GM21717 (cell line): Measurements from ENCODE around the gene FBXL13.
"Not testable (repeated sequence)": the region's sequence is repeated elsewhere in the genome, so short reads cannot be mapped to it uniquely, and the experiment has no call there.

Source experiments
- ATAC-seq: cut with Tn5 transposase; IDR thresholded peaks from one replicate; pipeline ENCODE4 v1.9.1; 2021; ENCODE audit warnings: mild to moderate bottlenecking, moderate library complexity; ENCODE audit not compliant: unreplicated experiment

FBXL13 gene

DNA sequence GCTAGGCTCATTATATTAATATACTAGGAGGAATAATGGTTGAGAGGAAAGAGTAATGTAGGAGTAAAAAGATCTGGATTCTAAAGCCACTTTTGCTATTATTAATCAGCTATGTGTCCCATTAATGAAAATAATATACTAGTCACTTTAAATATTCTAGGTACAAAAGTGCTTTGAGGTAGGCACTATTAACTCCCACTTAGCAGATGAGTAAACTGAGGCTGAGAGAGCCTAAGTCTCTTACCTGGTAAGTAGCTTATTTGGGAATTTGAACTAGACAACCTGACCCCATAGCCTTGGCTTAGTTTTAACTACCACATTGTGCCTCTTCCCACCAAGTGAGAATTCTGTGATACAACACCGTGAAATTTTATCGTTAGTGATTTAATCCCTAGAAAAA lies 6.3 kb upstream of the FBXL13 start:
- no peak for ATAC-seq

DNA sequence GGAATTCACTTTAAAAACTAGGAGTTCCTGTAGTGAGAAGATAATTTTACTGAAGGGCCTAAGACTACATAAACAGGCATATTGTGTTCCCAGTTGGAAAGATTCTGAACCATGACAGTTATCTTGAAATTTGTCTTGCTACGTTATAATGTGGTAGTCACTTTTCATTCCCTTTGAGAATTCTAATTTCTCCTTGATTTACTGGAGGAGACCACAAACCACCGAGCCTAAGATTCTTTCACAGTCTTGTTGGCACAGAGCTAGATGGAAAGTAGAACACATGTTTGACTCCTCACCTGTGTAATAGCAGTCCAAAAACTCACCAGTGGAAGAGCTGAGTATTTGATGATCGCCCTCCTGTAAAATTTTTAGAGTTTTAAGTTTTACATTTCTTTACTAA lies 5.2 kb upstream of the FBXL13 start:
- ATAC-seq: no peak

DNA sequence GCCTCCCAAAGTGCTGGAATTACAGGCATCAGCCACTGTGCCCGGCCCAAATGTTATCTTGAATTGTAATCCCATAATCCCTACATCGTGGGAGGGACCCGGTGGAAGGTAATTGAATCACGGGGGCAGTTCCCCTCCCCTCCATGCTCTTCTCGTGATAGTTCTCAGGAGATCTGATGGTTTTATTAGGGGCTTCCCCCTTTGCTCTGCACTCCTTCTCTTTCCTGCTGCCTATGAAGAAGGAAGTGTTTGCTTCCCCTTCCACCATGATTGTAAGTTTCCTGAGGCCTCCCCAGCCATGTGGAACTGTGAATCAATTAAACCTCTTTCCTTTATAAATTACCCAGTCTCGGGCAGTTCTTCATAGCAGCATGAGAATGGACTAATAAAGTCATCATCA lies 3.6 kb upstream of the FBXL13 start:
- not testable (repeated sequence) for ATAC-seq

DNA sequence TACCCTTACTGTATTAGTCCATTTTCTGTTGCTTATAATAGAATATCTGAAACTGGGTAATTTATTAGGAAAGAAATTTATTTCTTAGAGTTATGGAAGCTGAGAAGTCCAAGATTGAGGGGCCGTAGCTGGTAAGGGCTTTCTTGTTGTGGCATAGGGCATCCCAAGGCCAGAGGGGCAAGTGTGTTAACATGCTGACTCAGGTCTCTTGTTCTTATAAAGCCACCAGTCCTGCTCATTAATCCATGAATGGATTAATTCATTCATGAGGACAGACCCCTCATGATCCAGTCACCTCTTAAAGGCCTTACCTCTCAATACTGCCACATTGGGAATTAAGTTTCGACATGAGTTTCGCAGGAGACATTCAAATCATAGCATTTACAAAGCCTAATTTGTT lies 2.7 kb upstream of the FBXL13 start:
- no peak for ATAC-seq

DNA sequence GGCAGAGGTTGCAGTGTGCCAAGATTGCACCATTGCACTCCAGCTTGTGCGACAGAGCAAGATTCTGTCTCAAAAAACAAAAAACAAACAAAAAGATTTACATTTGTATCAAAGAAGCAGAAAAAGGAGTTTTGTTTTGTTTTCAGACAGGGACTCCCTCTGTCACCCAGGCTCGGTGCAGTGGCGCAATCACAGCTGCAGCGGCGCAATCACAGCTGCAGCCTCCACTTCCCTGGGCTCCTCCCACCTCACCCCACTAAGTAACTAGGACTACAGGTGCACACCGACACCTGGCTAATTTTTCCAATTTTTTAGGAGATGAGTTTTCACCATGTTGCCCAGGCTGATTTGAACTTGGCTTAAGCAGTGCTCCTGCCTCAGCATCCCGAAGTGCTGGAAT lies 2.2 kb upstream of the FBXL13 start:
- no peak for ATAC-seq

DNA sequence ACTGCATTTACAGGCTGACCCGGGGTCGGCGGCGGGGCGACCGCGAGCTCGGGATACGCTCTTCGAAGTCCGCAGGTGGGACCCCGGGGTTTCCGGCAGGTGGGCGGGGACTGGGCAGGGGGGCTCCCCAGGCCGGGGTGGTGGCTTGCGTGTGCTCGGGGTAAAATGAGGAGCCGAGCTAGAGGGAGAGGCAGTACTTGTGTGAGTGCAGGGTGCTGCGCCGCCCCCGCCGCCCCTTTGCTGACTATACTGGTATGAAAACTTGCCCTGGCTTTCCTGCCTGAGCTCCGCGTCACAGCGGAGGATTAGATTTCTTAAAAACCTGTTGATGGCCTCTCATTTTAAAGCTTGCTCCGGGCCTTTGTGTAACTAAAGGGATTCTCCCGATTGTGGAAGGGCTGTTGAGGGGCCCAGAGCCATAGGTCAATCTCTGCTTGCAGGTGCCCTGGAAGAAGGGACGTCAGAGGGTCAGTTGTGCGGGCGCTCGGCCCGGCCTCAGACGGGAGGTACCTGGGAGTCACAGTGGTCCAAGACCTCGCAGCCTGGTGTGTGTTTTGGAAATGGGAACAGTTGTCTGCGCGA lies 832 bp upstream of the FBXL13 start:
- peak; percentile 59 for ATAC-seq

DNA sequence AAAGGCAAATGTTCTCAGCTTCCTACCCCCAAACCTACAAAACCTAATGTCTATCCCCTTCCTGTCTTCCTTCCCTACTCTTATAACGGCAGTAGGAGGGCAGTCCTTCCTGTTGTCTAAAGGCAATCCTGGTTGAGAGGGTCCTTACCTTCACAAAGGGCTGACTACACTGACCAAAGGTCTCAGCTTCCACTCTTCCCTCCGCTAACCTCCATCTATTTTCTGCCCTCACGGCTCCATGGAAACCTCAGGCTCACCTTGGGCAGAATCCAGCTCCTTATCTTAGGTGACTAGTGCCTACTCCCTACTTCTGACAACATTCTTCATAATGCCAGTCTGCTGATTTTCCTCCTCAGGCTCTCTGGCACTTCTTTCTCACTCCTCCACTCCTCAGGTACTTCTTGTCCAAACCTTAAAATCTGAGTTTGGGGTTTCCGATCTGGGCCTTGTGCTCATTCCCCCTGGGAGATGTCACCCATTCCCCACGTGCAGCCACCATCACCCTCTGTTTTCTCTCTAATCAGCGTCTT lies 542 bp downstream of the FBXL13 start:
- no peak for ATAC-seq

DNA sequence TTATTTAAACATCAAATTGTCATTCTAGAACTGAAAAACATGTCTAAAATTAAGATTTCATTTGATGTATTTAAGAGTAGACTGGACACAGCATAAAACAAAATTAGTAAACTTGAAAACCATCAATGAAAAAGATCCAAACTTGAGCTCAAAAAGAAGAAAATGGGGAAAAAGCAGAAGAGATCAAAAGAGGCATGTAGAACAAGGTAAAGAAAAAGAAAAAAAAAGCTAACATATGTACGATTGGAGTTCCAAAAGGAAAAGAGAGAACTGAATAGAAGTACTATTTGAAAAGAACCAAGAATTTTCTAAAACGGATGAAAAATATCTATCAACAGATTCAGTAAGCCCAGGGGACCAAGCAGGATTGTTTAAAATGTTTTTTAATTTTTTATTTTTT lies 3.6 kb downstream of the FBXL13 start:
- ATAC-seq: no peak

DNA sequence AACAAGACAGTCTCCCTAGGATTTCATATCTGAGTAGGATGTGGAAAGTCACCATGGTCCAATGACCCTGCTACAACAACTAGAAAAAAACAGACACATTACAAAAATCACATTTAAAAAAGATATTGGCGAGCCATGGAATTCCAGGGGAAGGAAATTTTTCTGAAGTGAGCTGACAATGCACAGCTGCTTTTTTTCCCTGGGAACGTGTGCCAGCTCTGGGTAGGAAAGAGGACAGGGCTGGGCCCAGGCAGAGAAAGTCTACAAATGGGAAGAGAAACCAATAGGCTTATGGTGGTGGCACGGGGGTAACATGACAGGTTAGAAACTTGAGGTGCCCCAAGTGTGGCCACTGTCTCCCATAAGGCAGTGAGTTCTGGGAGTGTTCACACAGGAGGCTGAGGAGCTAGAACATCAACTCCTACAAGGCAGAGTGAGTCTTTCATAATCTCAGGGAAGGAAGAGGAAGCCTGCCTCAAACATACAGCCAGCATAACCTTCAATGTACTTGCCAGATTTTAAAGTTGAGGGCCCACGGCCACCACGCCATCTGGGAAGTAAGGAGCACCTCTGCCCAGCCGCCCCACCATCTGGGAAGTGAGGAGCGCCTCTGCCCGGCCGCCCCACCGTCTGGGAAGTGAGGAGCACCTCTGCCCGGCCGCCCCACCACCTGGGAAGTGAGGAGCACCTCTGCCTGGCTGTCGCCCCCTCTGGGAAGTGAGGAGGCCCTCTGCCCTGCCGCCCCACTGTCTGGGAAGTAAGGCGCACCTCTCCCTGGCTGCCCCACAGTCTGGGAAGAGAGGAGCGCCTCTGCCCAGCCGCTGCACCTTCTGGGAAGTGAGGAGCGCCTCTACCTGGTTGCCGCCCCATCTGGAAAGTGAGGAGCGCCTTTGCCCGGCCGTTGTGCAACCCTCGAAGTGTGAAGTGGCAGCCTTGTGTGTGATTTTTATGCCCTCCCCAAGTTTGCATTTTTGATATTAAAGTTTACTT lies 5.9 kb downstream of the FBXL13 start:
- no peak for ATAC-seq

DNA sequence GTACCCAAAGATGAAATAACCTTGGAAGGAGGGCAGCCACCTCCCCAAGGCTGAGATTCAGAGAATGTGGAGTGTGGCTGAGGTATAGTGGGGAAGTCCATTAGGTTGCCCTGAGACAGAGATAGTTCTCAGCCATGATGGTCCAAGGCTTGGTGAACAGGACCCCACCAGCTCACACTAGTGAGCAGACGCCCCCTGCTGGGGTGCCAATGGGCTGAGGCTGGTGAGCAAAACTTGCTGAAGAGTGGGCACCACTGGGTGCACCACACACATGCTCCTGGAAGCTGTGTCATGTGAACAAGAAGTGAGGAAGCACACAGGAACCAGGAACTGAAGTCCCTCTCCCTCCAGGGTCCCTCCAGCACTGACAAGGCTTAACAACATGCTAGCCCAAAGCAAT lies 8.9 kb downstream of the FBXL13 start:
- no peak for ATAC-seq

DNA sequence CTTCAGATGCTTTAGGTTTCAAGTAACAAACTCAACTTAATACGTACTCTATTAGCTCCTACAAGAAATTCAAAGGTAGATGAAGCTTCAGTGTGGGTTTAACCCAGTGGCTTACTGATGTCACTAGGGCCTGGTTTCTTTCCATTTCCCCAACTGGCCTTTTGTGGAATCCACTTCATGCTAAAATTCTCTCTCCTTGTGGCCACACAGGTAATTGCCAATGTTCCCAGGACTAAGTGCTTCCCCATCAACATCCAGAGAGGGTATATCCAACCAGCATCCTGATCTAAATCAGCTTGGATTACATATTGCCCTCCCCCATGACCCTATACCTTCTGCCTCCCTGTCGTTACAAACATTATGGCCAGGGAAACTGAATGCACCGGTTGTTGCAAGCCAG lies 10.7 kb downstream of the FBXL13 start:
- no peak for ATAC-seq

DNA sequence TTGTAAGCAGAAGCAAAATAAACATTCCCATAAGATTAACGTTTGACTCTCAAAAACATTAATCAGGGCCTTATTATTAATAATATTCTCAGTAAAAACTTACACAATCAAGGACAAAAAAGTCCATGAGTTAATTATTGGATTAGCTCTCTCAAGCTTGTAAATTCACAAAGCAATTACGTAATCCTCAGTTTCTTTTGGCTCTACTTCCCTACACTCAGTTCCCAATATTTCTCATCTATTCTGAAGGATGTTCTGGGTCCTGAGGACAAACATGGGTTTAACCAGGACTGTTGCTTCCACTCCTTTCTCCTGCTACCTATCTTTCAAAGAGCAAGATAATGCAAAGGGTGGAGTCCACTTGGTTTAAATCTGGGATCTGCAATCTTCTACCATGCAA lies 15.1 kb downstream of the FBXL13 start:
- no peak for ATAC-seq

DNA sequence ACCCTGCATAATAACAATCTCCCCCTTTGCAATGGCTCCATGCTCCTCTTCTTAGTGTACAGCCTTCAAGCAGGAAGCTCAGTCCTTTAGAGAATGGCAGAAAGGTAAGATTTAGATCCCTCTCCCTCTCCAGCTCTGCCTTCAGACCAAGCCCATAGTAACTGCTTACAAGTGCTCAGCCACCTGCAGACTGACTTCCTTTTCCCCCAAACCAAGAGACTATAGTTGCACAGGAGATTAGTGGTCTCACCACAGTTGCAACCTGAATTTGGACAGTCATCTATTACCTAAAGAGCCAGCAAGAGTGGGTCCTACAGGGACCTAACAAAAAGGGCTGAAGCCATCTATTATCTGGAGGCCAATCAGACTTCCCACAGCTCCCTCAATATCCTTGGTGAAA lies 16.5 kb downstream of the FBXL13 start:
- ATAC-seq: no peak

DNA sequence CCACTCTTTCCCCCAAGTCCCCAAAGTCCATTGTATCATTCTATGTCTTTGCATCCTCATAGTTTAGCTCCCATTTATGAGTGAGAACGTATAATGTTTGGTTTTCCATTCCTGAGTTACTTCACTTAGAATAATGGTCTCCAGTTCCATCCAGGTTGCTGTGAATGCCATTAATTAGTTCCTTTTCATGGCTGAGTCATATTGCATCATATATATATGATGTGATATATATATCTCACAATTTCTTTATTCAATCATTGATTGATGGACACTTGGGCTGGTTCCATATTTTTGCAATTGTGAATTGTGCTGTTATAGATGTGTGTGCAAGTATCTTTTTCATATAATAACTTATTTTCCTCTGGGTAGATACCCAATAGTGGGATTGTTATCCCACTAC lies 18.6 kb downstream of the FBXL13 start:
- not testable (repeated sequence) for ATAC-seq

DNA sequence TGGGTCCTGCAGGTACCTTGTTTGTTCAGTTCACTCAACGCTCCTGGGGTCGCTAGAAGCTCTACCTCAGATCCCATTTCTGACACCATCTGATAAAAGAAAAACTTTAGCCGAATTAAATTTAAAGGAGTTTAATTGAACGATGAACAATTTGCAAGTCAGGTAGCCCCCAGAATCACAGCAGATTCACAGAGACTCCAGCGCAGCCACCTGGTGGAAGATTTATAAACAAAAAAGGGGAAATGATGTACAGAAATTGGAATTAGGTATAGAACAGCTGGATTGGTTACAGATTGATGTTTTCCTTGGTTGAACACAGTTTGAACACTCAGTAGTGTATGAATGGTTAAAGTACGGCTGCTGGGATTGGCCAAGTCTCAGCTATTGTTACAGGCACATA lies 23.1 kb downstream of the FBXL13 start:
- no peak for ATAC-seq

DNA sequence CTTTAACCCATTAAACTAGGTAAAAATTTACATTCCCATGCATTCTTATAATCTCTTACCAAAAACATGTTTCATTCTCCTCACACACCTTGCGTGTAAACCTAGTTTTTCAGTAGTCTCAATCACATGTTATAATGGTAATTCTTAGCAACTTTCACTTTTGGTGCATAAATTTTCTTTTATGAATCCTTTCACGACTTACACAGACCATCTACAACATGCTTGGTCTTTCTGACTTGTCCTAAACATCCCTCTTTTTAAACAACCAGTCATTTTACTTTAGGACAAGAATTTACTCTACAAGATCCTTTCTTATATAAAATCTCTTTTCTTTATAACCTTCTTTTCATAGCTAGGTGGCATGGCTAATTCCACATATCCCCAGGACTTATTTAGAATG lies 25.8 kb downstream of the FBXL13 start:
- ATAC-seq: no peak

DNA sequence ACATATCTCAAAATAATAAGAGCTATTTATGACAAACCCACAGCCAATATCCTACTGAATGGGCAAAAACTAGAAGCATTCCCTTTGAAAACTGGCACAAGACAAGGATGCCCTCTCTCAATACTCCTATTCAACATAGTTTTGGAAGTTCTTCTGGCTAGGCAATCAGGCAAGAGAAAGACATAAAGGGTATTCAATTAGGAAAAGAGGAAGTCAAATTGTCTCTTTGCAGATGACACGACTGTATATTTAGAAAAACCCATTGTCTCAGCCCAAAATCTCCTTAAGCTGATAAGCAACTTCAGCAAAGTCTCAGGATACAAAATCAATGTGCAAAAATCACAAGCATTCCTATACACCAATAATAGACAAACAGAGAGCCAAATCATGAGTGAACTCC lies 32.8 kb downstream of the FBXL13 start:
- ATAC-seq: not testable (repeated sequence)

DNA sequence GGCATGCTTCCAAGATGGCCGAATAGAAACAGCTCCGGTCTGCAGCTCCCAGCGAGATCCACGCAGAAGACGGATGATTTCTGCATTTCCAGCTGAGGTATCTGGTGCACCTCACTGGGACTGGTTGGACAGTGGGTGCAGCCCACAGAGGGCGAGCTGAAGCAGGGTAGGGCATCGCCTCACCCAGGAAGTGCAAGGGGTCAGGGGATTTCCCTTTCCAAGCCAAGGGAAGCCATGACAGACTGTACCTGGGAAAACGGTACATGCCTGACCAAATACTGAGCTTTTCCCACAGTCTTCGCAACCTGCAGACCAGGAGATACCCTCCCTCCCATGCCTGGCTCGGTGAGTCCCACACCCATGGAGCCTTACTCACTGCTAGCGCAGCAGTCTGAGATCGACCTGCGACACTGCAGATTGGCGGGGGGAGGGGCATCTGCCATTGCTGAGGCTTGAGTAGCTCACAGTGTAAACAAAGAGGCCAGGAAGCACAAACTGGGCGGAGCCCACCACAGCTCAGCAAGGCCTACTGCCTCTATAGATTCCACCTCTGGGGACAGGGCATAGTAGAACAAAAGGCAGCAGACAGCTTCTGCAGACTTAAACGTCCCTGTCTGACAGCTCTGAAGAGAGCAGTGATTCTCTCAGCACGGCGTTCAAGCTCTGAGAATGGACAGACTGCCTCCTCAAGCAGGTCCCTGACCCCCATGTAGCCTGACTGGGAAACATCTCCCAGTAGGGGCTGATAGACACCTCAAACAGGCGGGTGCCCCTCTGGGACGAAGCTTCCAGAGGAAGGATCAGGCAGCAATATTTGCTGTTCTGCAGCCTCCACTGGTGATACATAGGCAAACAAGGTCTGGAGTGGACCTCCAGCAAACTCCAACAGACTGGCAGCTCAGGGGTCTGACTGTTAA lies 36.5 kb downstream of the FBXL13 start:
- not testable (repeated sequence) for ATAC-seq

DNA sequence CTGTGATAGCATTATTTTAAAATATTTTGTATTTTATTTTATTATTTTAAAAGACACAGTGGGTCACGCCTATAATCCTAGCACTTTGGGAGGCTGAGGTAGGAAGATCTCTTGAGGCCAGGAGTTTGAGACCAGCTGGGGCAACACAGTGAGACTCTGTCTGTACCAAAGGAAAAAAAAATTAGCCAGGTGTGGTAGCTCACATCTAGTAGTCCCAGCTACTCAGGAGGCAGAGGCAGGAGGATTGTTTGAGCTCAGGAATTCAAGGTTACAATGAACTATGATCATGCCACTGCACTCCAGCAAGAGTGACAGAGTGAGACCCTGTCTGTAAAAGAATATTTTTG lies 37.1 kb downstream of the FBXL13 start:
- no peak for ATAC-seq

DNA sequence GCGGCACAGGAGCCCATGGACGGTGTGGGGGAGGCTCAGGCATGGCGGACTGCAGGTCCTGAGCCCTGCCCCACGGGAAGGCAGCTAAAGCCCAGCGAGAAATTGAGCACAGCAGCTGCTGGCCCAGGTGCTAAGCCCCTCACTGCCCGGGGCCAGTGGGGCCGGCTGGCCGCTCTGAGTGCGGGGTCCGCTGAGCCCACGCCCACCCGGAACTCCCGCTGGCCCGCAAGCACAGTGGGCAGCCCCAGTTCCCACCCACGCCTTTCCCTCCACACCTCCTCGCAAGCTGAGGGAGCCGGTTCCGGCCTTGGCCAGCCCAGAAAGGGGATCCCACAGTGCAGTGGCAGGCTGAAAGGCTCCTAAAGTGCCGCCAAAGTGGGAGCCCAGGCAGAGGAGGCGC lies 40.3 kb downstream of the FBXL13 start:
- not testable (repeated sequence) for ATAC-seq

DNA sequence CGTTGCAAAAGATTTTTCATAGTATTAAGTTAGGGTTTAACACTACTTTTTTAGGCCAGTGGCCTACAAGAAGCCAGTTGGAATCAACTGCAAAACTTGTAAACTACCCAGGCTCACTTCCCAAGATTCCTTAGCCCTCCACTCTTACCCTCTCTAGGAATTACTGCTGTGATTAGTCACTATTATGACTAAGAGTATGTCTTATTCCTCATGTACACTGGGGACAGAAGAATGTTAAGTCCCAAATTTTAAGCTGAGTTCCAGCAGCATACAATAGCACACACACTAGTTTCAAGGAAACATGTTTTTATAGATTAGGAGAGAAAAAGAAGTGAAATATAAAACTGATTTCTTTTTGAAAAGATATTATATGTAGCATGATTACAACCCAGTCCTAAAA lies 42.8 kb downstream of the FBXL13 start:
- ATAC-seq: no peak
